ENCODE data around the gene RHOC.

- TF ChIP-seq CTCF (IDR thresholded peaks at IDR 0.05) (no peak), CREM (CRISPR knock-in tag; IDR thresholded peaks at IDR 0.05) (no peak), TCF7 (CRISPR knock-in tag; IDR thresholded peaks at IDR 0.05; ENCODE audit: low read depth) (no peak), TP53 (CRISPR knock-in tag; IDR thresholded peaks at IDR 0.05) (no peak)
Measured at GRCh38 chr1:112686417-112686816, 20.5 kb downstream of the RHOC start.
